ENCODE measurements around the gene SPG7.
"Not testable (repeated sequence)": the region's sequence is repeated elsewhere in the genome, so short reads cannot be mapped to it uniquely, and the experiment has no call there.

SPG7 gene

DNA sequence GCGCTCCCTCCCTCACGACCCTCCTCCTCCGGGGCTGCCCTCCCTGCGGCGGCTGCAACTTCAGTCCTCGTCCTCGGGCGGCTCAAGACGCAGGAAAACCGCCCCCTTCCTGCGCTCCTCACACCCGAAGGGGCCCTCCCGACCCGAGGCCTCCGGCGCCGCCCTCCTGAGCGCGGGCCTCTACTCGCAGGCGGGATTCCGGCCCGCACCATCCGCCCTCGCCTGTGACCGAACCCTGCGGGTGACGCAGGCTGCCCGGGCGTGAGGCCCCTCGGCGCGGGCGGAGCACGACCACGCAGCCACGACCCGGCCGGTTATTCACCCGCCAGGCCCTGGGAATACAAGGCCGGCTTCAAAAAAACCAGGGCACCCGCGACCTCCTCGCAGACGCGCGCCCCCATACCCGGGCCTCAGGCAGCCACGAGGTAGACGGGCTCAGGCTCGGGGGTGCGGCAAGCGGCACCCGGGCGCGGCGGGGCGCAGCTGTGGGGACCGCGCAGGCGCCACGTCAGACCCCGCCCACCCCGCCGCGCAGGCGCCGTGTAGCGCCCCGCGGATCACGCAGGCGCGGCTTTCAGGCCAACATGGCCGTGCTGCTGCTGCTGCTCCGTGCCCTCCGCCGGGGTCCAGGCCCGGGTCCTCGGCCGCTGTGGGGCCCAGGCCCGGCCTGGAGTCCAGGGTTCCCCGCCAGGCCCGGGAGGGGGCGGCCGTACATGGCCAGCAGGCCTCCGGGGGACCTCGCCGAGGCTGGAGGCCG, at the start of gene SPG7:
Gene SPG7, plus strand, starts transcription at position 570 of the 757 bp plus-strand sequence. Its CDS starts 15 bp downstream, at position 585.
- DNase-seq = no peak

DNA sequence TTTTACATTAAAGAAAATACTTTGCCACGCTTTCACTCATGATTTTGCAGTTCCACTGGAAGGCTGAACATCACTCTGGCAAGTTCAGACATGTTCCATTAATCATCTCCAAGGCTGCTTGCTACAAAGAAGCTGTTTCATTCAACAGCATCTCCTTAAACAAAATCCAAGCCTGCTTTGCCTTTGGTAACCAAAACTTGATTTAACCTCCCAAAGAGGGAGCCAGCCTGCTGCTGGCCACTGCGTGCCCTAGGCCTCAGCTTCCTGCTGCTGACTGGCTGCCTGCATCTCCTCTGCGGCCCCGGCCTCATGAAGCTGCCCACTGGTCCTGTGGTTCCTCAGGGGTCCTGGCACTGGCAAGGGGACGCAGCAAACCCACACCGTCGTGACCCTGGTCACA, 49.7 kb upstream of the SPG7 start:
- DNase-seq = no peak

DNA sequence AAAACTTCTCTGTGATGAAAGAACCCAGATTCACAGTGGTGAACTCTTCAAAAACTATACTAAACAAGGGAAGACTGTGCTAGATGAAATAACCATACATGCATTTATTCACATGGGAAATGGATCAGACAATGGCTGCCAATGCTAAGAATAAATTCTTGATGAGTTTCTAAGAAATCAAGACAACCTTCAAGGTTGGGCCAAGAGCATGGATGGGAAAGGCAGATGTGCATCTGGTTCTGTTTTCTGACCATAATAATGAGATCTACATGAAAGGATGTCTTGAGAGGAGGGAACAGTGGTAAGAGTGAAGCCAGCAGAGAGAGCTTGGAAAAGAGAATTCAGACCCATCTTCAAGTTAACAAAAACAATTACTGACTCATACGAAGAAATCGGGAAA, 49.2 kb upstream of the SPG7 start:
- no peak for DNase-seq

DNA sequence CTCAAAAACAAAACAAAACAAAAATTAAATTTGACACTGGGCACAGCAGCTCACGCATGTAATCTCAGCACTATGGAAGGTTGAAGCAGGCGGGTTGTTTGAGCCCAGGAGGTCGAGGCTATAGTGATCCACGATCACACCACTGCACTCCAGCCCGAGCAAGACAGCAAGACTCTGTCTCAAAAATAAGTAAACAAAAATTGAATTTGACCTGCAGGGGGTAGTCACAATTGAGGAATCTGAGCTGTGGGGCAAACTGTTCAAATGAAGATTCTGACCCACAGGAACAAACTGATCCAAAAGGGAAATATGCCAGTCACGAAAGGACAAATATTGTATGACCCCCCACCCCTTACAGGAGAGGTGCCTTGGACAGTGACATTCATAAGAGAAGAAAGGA, 47.6 kb upstream of the SPG7 start:
- no peak for DNase-seq

DNA sequence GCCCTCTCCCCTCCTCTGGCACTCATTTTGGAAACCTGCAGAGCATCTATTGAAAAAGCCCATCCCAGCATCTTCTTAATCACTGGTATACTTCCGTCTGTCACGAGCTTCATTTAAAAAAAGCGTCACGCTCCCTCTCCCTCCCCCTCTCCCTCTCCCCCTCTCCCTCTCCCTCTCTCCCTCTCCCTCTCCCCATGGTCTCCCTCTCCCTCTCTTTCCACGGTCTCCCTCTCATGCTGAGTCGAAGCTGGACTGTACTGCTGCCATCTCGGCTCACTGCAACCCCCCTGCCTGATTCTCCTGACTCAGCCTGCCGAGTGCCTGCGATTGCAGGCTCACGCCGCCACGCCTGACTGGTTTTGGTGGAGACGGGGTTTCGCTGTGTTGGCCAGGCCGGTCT, 46.3 kb upstream of the SPG7 start:
- DNase-seq = not testable (repeated sequence)

DNA sequence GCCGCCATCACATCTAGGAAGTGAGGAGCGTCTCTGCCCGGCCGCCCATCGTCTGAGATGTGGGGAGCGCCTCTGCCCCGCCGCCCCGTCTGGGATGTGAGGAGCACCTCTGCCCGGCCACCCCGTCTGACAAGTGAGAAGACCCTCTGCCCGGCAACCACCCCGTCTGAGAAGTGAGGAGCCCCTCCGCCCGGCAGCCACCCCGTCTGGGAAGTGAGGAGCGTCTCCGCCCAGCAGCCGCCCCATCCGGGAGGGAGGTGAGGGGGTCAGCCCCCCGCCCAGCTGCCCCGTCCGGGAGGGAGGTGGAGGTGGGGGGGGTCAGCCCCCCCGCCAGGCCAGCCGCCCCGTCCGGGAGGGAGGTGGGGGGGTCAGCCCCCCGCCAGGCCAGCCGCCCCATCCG, 45.6 kb upstream of the SPG7 start:
- DNase-seq = not testable (repeated sequence)

DNA sequence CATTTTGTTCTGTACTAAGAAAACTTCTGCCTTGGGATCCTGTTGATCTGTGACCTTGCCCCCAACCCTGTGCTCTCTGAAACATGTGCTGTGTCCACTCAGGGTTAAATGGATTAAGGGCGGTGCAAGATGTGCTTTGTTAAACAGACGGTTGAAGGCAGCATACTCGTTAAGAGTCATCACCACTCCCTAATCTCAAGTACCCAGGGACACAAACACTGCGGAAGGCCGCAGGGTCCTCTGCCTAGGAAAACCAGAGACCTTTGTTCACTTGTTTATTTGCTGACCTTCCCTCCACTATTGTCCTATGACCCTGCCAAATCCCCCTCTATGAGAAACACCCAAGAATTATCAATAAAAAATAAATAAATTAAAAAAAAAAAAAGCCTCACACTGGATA, 44.9 kb upstream of the SPG7 start:
- DNase-seq = not testable (repeated sequence)

DNA sequence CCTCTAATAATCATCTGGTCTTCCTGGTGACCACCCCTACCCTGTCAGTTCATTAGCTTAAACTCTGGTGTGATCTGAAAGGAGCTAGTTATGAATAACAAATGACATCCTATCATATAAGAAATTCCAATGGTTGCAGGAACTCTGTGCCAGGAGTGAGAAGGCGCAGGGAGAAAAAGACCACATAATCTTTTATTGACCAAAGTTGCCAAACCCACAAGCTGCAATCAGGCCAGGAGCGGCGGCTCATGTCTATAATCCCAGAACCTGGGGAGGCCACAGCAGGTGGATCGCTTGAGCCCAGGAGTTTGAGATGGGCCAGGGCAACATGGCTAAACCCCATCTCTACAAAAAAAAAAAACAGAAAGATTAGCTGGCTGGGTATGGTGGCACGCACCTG, 41.3 kb upstream of the SPG7 start:
- DNase-seq = no peak

DNA sequence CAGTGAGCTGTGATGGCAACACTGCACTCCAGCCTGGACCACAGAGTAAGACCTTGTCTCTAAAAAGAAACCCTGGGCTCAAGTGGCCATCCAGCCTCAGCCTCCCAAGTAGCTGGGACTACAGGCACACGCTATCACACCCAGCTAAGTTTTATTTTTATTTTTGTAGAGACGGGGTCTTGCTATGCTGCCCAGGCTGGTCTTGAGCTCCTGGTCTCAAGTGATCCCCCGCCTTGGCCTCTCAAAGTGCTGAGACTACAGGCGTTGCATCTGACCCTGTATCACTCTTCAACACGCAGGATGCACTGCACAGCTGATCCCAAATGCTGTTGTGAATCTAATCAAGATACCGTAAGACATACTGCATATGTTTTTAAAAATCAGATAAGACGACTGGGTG, 40.8 kb upstream of the SPG7 start:
- no peak for DNase-seq

DNA sequence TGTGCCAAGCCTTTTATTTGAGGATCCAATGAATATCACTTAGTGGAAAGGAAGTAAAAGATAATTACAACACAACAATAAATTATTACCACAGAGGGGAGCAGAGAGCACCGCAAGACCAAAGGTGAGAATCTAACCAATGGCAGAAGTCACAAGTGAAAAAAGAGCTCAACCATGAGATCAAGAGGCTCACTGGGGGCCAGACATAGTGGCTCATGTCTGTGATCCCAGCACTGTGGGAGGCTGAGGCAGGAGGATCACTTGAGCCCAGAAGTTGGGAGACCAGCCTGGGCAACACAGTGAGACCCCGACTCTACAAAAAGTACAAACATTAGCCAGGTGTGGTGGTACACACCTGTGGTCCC, 35.5 kb upstream of the SPG7 start:
- DNase-seq = no peak

DNA sequence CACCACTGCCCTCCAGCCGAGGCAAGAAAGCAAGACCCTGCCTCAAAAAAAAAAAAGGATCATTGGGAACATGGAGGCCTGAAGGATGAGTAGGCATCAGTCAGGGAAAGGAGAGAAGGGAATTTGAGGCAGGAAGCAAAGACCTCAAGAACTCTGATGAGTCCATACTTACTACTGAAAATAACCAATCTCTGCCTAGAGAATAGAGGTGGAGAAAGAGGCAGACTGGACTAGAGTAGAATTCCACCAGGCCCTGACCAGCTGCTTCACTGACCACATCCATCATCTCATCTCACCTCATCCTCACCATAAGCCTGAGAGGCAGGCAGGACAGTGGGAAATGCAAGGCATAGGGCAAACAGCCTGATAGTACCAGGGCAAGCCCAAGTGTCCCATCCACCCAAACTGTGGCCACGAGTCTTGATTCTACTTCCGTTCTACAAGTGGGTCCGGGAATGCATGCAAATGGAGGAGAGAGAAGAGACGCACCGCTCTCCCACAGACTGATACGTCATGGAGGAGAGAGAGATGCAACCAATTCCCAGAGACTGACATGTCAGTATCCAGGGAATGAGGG, 35.0 kb upstream of the SPG7 start:
- DNase-seq = no peak

DNA sequence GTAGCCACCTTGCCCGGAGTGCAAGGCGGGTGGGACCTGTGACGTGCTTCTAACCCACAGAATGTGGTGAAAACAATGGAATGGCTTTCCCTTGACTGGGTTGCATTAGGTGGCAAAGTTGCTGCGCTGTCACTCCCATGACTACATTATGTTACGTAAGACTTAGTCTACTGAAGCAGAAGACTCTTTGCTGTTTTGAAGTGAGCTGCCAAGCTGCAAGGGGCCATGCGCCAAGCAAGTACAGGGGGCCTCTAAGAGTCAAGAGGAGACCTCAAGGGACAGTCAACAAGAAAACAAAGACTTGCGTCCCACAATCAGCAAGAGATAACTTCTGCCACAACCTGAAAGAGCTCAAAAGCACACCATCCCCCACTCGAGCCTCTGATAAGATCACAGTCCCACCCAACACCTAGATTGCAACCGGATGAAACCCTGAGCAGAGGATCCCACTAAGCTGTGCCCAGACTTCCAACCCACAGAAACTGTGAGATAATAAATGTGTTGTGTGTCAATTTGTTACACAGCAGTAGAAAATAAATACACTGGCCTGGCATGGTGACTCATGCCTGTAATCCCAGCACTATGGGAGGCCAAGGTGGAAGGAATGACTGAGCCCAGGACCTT, 34.3 kb upstream of the SPG7 start:
- no peak for DNase-seq

DNA sequence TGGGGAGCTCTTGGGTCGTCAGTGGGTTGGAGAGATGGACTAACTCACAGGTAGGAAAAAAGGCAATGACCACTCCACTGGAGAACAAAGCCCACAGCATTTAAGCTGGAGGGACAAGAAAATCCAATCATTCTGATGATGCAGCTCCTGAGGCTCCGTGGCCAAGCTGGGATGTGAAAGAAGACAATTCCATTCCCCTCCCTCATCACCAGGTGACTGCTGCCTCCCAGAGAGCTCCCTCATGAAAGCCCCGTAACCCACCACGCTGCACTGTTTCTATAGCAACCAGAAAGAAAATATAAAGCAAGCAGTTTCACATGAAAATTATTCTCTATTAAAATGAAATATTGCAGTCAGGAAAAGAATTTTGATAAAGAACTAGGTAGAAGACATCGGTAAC, 33.1 kb upstream of the SPG7 start:
- no peak for DNase-seq

DNA sequence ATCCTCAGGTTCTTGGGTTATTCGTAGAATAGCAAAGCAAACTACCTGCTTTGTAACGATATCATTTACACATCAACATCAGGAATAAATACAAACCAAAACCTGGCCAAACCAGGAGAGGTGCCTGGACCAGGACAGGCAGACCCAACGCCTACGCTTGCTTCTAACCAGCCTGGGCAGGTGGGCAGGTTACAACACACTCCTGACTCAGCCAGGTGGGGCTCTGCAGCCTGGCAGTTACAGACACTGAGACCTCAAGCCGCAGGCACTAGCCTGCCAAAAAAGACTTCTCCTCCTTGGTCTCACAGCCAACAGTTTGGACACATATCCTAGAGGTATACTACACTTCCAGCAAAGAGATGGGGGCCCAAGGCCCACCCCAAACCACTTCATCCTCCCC, 31.8 kb upstream of the SPG7 start:
- DNase-seq = no peak

DNA sequence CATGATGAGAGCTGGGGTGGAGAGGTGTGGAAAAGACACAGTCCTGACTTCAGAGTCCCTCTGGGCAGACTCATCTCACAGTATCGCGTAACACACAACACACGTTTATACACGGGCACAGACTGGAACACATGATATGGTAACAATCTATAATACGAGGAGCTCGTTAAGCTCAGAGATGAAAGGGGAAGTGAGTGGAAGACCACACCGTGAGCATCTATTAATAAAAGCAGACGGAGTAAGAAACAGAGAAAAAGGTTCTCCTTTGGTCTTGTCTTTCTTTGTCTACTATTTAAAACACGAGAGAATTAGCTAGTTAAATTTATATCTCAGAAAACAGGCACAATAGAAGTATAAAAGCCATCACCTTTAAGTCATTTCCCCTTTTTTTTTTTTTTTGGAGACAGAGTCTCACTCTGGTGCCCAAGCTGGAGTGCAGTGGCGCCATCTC, 31.4 kb upstream of the SPG7 start:
- no peak for DNase-seq

DNA sequence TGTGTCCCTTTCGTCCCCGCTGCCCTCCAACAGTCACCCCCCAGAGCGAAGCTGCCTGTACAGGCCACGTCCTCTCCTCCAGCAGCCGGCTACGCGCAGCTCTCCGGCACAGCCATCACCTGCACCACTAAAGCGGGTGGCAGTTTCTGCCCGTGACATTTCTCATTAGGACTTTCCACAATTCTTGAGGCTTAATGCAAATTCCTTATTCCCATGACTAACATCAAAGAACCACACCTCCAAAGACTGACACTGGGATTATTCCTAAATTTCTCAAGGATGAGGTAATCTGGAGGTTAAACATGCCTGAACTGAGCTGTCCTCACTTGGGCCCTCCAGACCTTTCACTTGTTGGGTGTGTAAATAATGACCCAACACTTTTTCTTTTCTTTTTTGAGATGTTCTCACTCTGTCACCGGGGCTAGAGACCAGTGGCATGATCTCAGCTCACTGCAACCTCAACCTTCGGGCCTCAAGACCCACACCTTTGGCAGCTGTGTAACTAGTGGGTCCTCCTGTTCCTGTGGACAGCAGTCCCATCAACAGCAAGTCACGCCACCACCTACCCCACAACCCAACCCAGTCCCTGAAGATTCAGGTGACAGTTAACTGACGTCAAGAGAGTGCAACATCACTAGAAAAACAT, 29.5 kb upstream of the SPG7 start:
- DNase-seq = no peak

DNA sequence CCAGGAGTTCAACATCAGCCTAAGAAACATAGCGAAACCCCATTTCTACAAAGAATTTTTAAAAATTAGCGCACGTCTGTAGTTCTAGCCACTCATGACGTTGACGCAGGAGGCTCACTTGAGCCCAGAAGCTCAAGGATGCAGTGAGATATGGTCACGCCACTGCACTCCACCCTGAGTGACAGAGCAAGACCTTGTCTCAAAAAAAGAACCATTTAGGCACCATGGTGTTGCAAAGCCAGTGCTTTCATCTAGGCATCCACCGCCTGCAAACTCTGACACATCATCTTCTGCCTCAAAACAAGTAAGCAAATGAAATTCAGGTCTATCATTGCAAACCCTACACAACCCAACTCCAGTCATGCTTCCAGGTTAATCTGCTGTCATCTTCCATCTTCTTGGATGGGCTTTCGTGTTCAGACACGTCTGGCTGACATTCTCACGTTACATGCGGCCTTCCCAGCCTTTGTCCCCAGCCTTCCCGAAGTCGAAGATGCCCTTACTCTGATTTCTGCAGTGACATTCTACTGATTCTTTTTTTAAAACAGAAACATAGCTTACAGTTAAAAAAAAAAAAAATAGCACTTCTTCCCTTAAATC, 26.7 kb upstream of the SPG7 start:
- DNase-seq = no peak

DNA sequence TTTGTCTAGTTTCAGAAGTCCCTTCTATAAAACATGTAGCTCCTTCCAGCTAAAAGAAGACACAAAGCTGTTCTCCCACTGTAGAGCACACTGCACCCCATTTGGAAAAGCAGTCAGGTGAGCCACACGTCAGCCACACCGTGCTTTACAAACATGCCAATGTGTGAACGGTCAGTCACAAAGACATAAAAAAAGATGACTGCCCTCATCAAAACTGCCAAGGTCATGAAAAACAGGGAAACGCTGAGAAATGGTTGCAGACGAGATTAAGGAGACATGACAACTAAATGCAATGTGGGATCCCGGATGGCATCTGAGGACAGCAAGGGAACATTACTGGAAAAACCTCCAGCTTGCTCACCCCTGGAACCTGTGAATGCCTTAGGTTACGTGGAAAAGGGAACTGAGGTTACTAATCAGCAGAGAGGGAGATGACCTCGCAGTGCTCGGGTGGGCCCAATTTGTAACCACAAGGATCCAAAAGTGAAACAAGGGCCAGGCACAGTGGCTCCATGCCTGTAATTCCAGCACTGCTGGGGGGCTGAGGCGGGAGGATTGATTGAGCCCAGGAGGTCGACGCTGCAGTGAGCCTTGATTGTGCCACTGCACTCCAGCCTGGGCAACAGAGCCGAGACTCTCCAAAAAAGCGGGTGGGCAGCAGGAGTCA, 25.9 kb upstream of the SPG7 start:
- DNase-seq = no peak

DNA sequence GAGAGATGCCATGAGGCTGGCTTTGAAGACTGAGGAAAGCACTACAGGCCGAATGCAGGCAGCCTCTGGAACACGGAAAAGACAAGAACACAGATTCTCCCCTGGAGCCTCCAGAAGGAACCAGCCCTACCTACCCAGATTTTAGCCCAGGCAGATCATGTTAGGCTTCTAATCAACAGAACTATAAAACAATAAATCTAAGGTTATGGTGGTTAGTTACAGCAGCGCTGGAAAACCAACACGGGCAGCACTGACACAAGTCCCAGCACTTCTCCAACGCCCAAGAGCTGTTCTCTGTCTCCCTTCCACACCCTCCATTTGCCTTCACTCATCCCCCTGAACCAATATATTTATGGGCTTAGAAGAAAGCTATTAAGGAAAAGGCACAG, 25.4 kb upstream of the SPG7 start:
- no peak for DNase-seq

DNA sequence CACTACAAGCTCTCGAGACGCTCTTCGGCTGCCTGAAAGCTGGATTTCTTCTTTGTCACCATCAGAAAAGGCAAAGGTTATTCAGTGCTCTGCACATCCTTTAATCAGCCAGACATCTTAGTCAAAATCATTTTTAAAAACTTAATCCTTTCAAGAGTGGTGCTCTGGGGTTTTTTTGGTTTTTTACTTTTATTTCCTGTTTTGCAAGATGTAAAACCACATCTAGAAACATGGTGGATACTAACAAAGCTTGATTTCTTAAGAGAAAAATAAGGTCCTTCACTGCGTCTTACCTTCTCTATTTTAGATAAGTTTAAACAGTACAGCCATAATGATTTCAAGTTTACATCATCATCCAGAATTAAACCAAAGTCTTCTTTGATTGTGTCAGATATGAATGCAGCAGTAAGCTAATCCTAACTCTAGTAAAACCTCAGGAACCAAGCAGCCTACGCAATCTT, 24.1 kb upstream of the SPG7 start:
- DNase-seq = no peak

DNA sequence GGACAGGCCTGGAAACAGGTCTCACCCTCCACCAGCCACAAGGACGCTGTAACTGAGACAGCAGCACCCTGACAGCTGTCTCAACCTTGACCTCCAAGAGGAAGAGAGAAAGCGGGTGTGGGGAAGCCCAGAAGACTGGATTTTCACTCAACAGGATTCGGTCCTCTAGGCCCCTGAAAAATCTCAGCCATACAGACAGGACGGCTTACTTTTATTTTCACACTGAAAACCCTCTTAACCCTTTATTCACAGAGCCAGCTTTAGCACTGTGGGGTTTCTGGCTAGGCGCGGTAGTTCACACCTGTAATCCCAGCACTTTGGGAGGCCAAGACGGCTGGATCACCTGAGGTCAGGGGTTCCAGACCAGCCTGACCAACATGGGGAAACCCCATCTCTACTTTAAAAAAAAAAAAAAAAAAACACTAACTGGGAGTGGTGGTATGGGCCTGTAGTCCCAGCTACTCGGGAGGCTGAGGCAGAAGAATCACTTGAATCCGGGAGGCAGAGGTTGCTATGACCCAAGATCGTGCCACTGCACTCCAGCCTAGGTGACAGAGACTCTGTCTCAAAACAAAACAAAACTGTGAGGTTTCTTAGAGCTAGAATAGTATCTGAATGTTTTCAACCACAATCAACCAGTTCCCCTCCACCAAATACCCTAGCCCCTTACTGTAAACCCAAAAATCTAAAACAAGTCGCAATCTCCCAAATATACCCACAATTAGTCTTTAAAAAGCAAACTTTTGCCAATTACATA, 23.1 kb upstream of the SPG7 start:
- no peak for DNase-seq

DNA sequence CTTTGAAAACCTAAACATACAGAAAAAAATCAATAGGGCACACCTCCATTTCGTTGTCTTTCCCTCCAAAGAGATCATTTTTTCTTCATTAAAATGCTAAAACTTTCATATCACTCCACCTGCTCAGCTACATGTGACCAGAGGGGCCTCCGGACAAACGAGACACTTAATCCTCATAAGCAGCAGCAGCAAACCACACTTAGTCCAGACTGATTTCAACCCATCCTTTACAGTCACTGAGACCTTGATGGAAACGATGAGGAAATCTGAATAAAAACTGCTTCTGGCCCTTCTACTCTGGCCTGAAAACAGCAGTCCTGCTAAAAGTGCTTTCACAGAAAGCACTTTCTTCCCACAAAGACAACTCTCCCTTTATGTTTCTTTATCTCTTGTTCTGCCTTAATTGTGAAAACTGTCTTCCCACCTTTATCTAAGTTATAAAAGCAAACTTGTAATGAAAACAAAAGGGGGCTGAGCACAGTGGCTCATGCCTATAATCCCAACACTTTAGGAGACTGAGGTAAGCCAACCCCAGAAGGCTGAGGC, 22.4 kb upstream of the SPG7 start:
- no peak for DNase-seq

All from NCI-H2081 treated with DMSO at 0.1 percent for 48 hours (cell line).